Suprapubic skin (tissue), 4 donors: Measurements from ENCODE around the gene RAB11A. TPM values are rescaled to one million over a fixed set of nuclear protein-coding genes. Genes with fewer than 3 reads are reported as not detected.
"Not testable (repeated sequence)": the region's sequence is repeated elsewhere in the genome, so short reads cannot be mapped to it uniquely, and the experiment has no call there.

Source experiments
- DNase-seq, 2 donors: peaks; one replicate each; pipeline ENCODE4 v3.0.0-alpha.2; 2019; ENCODE audit warnings: low spot score in 2 of 2
- H3K27ac ChIP-seq: fragments of 200-600 bp; sonication (generic); one replicate; pipeline ENCODE4 v1.5.1; 2019
- H3K27me3 ChIP-seq: fragments of 200-600 bp; sonication (generic); one replicate; pipeline ENCODE4 v1.5.1; 2019
- H3K36me3 ChIP-seq: fragments of 200-600 bp; sonication (generic); one replicate; pipeline ENCODE4 v1.5.1; 2019
- H3K4me1 ChIP-seq: fragments of 200-600 bp; sonication (generic); one replicate; pipeline ENCODE4 v1.5.1; 2019
- H3K4me3 ChIP-seq: fragments of 200-600 bp; sonication (generic); one replicate; pipeline ENCODE4 v1.5.1; 2019; ENCODE audit warnings: mild to moderate bottlenecking
- H3K9me3 ChIP-seq: fragments of 200-600 bp; sonication (generic); one replicate; pipeline ENCODE4 v1.5.1; 2019
- EP300 ChIP-seq: sonication (generic); formaldehyde crosslinking; IDR thresholded peaks from one replicate; pipeline ENCODE4 v1.6.1; 2017; ENCODE audit warnings: antibody characterized with exemption
- POLR2A ChIP-seq, 2 donors: fragments of 450-650 bp; IDR thresholded peaks; one replicate each; pipeline ENCODE4 v1.6.1; 2017; ENCODE audit warnings: antibody characterized with exemption in 2 of 2, mild to moderate bottlenecking in 2 of 2, moderate library complexity in 2 of 2
- POLR2AphosphoS5 ChIP-seq, 3 donors: sonication (generic); formaldehyde crosslinking; IDR thresholded peaks; one replicate each; pipeline ENCODE4 v1.6.1; 2017; ENCODE audit warnings: antibody characterized with exemption in 3 of 3
- WGBS: methylation state at CpG from one replicate; pipeline ENCODE4 v1.1.5; 2018; 5-methylcytosine and 5-hydroxymethylcytosine counted together
- total RNA-seq, 4 donors: library from RNA; depleted of rRNA; stranded (reverse); fragments of >200 nt; gene quantifications; one replicate each; pipeline ENCODE4 v1.1.0, GENCODE V29; 2016
- TF ChIP-seq, protein P1 (sequence below), 2 donors: fragments of 200-600 bp in 1 of 2; fragments of 450-650 bp in 1 of 2; sonication (generic) in 1 of 2; IDR thresholded peaks; one replicate each; pipeline ENCODE4 v1.5.1; 2016 to 2019; ENCODE audit warnings: antibody characterized with exemption in 2 of 2, mild to moderate bottlenecking in 1 of 2, moderate library complexity in 1 of 2

Gene RAB11A
- total RNA-seq, 4 donors from 2014 or later, result 150 to 650 (median 425) TPM

DNA sequence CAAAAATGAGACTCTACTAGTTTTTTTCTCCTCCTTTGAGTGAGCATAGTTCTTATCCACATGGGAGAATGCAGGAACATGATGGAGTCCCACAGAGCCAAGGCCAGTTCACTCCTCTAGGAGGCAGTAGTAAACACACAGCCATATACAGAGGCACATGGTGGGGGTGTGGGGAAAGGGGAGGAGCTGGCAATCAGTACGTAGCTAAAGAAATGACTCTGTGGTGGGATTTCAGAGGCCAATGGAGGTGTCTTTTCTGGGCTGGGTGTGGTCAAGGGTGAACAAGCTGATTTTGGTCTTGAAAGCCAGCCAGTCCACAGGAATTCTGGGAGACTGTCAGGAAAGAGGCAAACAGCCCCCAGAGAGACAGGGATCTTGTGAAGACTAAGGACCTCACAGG is 6.6 kb upstream of the RAB11A start:
- TF ChIP-seq POLR2AphosphoS5 (IDR thresholded peaks at IDR 0.05) (no peak), POLR2A (IDR thresholded peaks at IDR 0.05) (no peak)
- TF ChIP-seq, protein P1, sequence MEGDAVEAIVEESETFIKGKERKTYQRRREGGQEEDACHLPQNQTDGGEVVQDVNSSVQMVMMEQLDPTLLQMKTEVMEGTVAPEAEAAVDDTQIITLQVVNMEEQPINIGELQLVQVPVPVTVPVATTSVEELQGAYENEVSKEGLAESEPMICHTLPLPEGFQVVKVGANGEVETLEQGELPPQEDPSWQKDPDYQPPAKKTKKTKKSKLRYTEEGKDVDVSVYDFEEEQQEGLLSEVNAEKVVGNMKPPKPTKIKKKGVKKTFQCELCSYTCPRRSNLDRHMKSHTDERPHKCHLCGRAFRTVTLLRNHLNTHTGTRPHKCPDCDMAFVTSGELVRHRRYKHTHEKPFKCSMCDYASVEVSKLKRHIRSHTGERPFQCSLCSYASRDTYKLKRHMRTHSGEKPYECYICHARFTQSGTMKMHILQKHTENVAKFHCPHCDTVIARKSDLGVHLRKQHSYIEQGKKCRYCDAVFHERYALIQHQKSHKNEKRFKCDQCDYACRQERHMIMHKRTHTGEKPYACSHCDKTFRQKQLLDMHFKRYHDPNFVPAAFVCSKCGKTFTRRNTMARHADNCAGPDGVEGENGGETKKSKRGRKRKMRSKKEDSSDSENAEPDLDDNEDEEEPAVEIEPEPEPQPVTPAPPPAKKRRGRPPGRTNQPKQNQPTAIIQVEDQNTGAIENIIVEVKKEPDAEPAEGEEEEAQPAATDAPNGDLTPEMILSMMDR (IDR thresholded peaks at IDR 0.05), result peak in 1 of 2 donors; percentile 23
- Histone ChIP-seq H3K36me3 (no peaks in the 10 kb centered on the region), H3K4me3 (no peak overlapping the region), H3K4me1 (no peaks in the 10 kb centered on the region), H3K27ac (no peak overlapping the region), H3K9me3 (no peaks in the 10 kb centered on the region), H3K27me3 (no peaks in the 10 kb centered on the region)
- no peak for DNase-seq
- 15% methylated on average over 1 of the region's 1 CpG for WGBS

DNA sequence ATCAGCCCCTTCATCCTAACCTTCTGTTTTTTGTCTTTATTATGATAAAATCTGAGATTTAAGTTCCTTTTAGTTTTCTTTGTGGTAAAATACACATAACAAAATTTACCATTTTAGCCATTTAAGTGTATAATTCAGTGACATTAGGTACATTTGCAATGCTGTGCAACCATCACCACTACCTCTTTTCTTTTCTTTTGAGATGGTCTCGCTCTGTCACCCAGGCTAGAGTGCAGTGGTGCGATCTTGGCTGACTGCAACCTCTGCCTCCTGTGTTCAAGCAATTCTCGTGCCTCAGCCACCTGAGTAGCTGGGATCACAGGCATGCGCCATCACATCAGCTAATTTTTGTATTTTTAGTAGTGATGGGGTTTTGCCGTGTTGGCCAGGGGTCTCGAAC is 6.2 kb upstream of the RAB11A start:
- Histone ChIP-seq H3K4me1 (no peaks in the 10 kb centered on the region), H3K27me3 (no peaks in the 10 kb centered on the region), H3K36me3 (no peaks in the 10 kb centered on the region), H3K4me3 (no peak overlapping the region), H3K9me3 (no peaks in the 10 kb centered on the region), H3K27ac (no peak overlapping the region)
- TF ChIP-seq, protein P1 (IDR thresholded peaks at IDR 0.05), result no peak
- DNase-seq, result no peak
- 86% methylated on average over 6 of the region's 6 CpGs for WGBS

DNA sequence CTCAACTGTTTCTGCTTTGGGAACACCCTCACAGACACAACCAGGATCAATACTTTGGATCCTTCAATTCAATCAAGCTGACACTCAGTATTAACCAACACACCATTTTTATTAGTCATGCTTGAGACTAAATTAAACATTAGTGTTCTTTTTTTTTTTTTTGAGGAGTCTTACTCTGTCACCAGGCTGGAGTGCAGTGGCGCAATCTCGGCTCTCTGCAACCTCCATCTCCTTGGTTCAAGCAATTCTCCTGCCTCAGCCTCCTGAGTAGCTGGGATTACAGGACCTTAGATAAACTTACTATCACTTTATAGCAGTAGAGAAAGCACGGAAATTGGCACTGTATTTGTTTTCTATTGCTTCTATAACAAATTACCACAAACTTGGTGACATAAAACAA is 2.0 kb upstream of the RAB11A start:
- Histone ChIP-seq H3K27me3 (no peaks in the 10 kb centered on the region), H3K27ac (no peak overlapping the region), H3K9me3 (no peaks in the 10 kb centered on the region), H3K4me3 (no peak overlapping the region), H3K4me1 (peaks cover 18% of the 10 kb centered on the region), H3K36me3 (no peaks in the 10 kb centered on the region)
- DNase-seq, result no peak
- TF ChIP-seq EP300, result no peak
- TF ChIP-seq, protein P1 (IDR thresholded peaks at IDR 0.05), result no peak
- no peak for TF ChIP-seq POLR2AphosphoS5 (IDR thresholded peaks at IDR 0.05)
- no peak for TF ChIP-seq POLR2A (IDR thresholded peaks at IDR 0.05)
- WGBS, result 89% methylated on average over 3 of the region's 3 CpGs

DNA sequence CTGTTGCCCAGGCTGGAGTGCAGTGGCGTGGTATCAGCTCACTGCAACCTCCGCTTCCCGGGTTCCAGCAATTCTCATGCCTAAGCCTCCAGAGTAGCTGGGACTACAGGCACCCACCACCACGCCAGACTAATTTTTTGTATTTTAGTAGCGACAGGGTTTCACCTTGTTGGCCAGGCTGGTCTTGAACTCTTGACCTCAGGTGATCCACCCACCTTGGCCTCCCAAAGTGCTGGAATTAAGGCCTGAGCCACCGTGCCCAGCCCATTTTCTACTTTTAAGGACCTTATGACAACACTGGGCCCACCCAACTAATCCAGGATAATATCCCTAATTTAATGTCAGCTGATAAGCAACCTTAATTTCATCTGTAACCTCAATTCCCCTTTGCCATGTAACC is 1.4 kb upstream of the RAB11A start:
- H3K9me3 ChIP-seq, DNase-seq, H3K36me3 ChIP-seq, H3K4me3 ChIP-seq, H3K27me3 ChIP-seq, H3K27ac ChIP-seq: not testable (repeated sequence)
- H3K4me1 ChIP-seq, result peaks cover 25% of the 10 kb centered on the region
- WGBS, result 94% methylated on average over 6 of the region's 6 CpGs

DNA sequence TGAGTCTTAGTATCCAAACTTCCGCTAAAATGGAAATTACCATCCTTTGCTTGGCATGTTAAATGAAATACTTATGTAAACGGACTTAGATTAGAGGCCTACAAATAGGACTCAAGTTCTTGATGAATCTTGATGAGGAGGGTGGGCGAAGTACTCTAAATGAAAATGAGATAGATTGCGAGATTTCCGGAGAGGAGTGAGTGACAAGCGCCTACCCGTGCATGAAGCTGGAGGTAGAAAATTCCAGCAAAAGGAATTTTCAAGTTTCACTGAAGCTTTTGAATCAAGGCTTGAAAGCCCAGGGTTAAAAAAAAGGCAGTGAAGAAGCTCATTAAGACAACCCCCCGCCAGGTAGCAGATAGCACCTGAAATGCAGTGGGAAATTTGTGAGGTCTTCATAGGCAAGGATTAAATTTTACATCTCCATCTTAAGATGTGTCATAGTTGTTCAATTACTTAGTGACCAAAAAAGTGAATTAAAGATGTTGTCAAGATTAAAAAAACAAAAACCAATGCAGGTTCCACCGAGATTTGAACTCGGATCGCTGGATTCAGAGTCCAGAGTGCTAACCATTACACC is 655 bp upstream of the RAB11A start:
- DNase-seq, result no peak
- Histone ChIP-seq H3K27me3 (no peaks in the 10 kb centered on the region), H3K36me3 (no peaks in the 10 kb centered on the region), H3K9me3 (no peaks in the 10 kb centered on the region), H3K4me3 (peak overlapping the region; percentile 96), H3K4me1 (peaks cover 32% of the 10 kb centered on the region), H3K27ac (peak overlapping the region; percentile 99)
- TF ChIP-seq POLR2AphosphoS5 (IDR thresholded peaks at IDR 0.05) (no peak), POLR2A (IDR thresholded peaks at IDR 0.05) (no peak), EP300 (no peak)
- TF ChIP-seq, protein P1 (IDR thresholded peaks at IDR 0.05), result no peak
- 65% methylated on average over 11 of the region's 11 CpGs for WGBS
